ENCODE data around the gene METTL27.
A peak's percentile ranks its signal among the peaks of the same experiment; 100 is the strongest.
"Not testable (repeated sequence)": the region's sequence is repeated elsewhere in the genome, so short reads cannot be mapped to it uniquely, and the experiment has no call there.

The METTL27 gene

DNA sequence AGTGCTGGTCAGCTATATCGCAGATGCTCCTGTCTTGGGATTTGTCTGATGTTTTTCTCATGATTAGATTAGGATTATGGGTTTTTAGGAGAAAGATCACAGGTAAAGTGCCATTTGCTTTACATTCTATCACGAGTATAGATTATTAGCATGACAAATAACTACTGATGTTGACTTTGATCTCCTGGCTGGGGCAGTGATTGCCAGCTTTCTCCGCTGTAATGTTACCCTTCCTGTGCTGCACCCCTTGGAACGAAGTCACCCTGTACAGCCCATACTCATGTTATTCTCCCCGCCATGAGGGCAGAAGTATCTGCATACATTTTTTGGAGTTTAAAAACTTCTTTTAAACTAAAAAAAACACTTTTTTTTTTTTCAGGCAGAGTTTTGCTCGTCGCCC lies 22.3 kb downstream of the METTL27 start:
- no peak for DNase-seq (ENCODE audit: low read depth)

DNA sequence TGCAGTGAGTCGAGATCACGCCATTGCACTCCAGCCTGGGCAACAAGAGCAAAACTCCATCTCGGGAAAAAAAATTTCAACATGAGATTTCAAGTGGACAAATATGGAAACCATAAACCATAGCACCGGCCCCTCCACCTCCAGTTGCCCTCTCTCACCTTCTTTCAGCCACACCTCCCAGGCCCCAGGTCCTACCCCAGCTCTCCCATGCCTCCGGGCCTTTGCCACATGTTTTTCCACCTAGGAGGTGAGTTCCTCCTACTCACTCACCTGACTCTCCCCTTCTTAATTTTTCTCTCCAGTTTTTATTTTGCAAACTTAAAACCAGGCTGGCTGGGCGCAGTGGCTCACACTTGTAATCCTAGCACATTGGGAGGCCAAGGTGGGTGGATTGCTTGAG lies 25.2 kb downstream of the METTL27 start:
- no peak for DNase-seq (ENCODE audit: low read depth)

DNA sequence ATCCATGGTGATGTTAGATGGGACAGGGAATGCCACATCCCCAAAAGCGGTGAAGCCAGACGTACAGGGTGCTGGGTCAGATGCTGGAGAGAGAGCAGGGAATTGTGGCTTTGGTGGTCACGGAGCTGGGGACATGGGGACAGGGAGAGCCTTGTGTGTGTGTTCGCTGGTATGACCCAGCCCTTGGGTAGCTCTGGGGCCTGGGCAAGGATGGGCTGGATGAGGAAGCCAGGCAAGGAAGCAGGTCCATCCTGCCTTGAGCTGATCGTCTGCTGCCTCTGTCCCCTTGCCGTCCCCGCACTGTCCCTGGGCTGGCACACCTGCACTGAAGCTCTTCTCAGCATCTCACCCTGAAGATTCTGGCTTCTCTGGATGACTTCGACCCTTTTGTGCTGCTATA lies 26.9 kb downstream of the METTL27 start:
- DNase-seq (ENCODE audit: low read depth): no peak

DNA sequence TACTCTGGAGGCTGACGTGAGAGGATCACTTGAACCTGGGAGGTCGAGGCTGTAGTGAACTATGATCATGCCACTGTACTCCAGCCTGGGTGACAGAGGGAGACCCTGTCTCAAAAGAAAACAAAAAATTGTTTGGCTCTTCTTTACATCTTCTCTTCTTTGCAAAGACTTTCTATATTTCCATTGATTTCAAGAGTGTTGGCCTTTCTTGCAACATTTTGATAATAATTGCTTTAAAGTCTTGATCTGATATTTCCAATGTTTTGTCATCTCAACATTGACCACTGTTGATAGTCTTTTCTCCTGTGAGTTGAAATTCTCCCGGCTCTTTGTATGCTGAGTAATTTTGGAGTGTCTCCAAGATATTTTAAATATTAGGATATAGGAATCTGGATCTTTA lies 29.3 kb downstream of the METTL27 start:
- no peak for DNase-seq (ENCODE audit: low read depth)

DNA sequence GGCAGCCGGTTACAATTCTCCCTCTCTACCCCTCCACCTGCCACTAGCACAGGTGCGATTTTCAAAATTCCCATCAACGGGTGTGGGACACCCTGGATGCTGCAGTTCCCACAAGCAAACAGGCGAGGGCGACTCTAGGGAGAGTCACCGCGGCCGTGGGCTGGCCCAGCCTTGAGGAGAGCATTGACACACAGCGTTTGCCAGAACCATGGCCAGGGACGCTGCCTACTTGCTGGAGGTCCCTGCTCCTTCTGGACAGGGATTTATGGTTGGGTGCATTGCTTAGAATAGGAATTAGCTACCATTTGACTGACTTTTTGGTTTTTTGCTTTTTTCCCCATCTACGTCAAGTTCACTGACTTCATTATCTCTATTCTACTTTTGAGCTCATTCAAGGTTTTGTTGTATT lies 30.6 kb downstream of the METTL27 start:
- peak; percentile 8 for DNase-seq (ENCODE audit: low read depth)

DNA sequence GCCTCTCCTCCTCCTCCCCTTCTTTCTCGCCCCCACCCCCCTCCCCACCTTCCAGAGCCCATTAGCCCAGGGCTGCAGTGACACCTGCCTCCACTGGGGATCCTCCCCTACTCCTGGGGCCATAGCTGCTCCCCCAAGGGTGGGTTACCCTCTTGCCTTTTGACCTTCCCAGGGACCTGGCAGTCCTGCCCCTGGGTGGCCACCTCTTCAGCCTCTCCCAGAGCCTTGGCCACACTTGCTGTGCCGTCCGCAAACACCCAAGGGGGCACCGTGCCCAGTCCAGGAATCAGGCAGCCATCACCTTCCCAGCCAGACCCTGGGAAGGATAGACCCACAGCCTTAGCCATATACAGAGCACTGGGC lies 31.3 kb downstream of the METTL27 start:
- DNase-seq (ENCODE audit: low read depth): no peak

DNA sequence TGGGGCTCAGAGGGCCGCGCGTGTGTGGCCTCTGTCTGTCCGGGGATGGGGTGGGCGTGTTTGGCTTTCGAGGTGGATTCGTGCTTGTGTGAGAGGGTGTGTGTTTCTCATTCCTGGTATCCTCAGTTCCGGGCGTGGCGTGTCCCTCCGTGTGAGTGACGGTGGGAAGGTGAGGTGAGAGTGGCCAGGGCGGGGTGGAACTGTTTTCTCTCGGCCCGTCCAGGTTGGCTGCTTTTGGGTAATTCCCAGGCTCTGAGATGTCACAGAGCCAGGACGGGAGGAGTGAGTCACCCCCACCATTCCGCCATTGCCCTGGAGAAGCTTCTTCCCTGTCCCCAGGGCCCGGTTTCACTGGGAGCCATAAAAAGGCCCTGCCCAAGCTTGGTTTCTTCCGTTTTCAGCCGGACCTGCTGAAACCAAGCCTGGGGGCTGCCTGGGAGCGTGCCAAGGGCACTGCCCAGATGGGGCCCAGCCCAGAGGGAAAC lies 32.8 kb downstream of the METTL27 start:
- DNase-seq (ENCODE audit: low read depth): no peak

DNA sequence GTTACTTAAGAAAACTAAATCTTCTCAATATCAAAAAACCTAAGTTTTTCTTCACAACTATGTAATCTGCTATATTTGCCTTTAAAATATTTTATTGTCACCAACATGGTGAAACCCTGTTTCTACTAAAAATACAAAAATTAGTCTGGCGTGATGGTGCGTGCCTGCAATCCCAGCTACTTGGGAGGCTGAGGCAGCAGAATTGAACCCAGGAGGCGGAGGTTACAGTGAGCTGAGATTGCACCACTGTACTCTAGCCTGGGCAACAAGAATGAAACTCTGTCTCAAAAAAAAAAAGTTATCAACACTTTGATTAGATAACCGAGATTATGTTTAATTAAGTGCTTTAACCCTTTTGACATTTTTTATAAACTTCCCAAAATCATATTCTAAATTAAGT lies 39.9 kb downstream of the METTL27 start:
- DNase-seq (ENCODE audit: low read depth): no peak

DNA sequence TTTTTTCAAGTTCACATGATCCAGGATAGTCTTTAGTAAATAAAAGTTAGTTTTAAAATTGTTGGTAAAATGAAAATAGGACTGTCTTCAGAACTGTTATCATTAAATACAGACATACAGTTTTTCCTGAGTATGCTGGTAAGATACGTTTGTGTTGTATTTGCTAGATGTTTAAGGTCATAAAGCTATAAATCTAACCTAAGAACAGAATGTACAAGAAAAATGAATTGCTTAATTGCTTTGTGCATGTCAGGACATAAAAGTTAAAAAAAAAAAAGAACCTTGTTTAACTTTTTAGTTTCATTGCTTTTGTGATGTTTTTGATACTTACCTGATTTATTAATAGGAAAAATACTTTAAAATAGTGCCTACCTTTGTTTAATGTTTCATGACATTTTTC lies 40.7 kb downstream of the METTL27 start:
- no peak for DNase-seq (ENCODE audit: low read depth)

DNA sequence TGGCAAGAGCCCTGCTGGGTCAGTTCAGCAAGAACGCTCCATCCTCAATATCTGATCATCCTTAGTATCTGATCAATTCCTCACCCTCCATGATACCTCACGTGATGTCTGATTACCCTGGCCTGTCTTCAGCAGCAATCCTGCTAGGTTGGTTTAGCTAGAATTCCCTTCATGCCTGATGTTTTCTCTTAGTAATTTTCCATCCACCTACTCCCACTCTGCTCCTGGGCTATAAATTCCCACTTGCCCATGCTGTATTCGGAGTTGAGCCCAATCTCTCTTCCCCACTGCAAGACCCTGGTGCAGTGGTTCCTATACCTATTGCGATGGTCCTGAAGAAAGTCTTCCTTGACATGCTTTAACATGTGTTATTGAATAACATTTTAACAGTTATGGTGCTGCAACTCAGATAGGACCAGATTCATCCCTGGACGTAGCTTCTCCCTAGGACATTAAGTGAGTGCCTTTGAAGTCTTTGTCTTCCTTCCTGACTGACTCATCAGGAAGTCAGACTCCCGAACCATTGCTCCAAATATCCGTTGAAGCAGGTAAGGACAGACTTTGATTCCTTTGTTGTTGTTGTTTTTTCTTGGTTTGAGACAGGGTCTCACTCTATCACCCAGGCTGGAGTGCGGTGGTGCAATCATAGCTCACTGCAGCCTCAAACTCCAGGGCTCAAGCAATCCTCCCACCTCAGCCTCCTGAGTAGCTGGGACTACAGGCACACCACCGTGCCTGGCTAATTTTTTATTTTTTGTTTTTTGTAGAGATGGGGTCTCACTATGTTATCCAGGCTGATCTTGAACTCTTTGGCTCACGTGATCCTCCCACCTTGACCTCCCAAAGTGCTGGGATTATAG lies 42.8 kb downstream of the METTL27 start:
- DNase-seq (ENCODE audit: low read depth): no peak

DNA sequence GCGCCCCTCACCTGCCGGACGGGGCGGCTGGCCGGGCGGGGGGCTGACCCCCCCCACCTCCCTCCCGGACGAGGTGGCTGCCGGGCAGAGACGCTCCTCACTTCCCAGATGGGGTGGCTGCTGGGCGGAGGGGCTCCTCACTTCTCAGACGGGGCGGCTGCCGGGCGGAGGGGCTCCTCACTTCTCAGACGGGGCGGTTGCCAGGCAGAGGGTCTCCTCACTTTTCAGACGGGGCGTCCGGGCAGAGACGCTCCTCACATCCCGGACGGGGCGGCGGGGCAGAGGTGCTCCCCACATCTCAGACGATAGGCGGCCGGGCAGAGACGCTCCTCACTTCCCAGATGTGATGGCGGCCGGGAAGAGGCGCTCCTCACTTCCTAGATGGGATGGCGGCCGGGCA lies 45.1 kb downstream of the METTL27 start:
- not testable (repeated sequence) for DNase-seq (ENCODE audit: low read depth)

DNA sequence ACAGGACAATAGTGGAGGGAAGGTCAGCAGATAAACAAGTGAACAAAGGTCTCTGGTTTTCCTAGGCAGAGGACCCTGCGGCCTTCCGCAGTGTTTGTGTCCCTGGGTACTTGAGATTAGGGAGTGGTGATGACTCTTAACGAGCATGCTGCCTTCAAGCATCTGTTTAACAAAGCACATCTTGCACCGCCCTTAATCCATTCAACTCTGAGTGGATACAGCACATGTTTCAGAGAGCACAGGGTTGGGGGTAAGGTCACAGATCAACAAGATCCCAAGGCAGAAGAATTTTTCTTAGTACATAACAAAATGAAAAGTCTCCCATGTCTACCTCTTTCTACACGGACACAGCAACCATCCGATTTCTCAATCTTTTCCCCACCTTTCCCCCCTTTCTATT lies 45.7 kb downstream of the METTL27 start:
- not testable (repeated sequence) for DNase-seq (ENCODE audit: low read depth)

DNA sequence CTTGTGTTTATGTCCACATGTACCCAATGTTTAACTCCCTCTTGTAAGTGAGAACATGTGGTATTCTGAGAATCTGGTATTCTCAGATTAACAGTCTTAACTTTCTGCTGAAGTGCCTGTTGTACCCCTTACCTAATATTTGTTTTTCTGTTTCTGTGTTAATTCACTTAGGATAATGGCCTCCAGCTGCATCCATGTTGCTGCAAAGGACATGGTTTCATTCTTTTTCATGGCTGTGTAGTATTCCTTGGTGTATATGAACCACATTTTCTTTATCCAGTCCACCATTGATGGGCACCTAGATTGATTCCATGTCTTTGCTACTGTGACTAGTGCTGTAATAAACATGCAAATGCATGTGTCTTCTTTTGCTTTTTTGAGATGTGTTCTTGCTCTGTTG lies 47.1 kb downstream of the METTL27 start:
- DNase-seq (ENCODE audit: low read depth): not testable (repeated sequence)

DNA sequence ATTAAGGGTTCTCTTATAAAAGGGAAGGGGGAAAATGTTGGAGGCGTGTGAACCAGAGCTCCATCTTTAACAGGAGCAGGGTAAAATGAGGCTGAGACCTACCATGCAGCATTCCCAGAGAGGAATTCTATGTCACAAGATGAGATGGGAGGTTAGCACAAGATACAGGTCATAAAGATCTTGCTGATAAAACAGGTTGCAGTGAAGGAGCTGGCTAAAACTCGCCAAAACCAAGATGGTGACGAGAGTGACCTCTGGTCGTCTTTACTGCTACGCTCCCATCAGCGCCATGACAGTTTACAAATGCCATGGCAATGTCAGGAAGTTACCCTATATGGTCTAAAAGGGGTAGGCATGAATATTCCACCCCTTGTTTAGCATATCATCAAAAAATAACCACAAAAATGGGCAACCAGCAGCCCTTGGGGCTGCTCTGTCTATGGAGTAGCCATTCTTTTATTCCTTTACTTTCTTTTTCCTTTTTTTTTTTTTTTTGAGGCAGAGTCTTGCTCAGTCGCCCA lies 51.1 kb downstream of the METTL27 start:
- not testable (repeated sequence) for DNase-seq (ENCODE audit: low read depth)

DNA sequence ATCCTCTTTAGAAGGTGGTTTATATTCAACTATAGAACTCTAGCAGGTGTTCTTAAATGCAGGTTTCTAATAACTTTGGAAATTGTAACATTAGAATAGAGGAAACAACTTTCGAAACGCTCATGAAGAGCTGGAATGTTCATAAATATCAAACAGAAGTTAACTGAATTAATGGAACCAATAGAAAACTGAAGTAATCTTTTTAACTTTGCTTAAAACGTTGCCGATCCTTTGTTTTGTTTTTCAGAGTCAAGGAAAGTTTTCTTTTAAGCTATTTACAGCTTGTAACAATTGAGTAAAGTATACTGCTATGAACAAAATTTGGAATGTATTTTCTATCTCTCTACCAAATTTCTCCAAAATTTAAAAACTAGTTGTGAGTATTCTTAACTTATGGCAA lies 53.3 kb downstream of the METTL27 start:
- no peak for DNase-seq (ENCODE audit: low read depth)

DNA sequence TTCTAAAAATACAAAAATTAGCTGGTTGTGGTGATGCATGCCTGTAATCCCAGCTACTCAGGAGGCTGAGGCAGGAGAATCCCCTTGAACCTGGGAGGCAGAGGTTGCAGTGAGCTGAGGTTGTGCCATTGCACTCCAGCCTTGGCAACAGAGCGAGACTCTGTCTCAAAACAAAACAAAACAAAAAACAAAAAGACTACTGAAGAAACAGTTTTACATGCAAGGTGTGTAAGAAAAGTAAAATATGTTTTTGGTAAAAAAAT lies 54.6 kb downstream of the METTL27 start:
- DNase-seq (ENCODE audit: low read depth): not testable (repeated sequence)

DNA sequence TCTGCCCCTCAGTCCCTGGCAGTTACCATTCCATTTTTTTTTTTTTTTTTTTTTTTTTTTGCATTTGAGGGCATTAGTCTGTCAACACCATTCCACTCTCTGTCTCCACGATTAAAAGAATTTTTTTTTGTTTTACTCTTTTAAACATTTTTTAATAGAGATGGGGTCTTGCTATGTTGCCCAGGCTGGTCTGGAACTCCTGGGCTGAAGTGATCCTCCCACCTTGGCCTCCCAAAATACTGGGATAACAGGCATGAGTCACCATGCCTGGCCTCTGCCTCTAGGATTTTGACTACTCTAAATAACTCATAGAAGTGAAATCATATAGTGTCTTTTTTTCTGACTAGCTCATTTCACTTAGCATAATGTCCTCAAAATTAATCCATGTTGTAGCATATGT lies 55.7 kb downstream of the METTL27 start:
- DNase-seq (ENCODE audit: low read depth): no peak
